Trophoblast cell (in vitro differentiated cells and primary cell): ENCODE data around the gene MRGPRE.

ENCODE experiments used
- DNase-seq, 2 donors: peaks; one replicate each; pipeline ENCODE4 v3.0.0-alpha.2; 2016
- H2AFZ ChIP-seq: 2 replicates; pipeline ENCODE4 v1.6.1; 2013; ENCODE audit warnings: low read length, moderate library complexity, mild to moderate bottlenecking; ENCODE audit not compliant: insufficient read depth, poor library complexity
- H2AK5ac ChIP-seq: 2 replicates; pipeline ENCODE4 v1.6.1; 2013; ENCODE audit warnings: mild to moderate bottlenecking, low read length
- H2BK120ac ChIP-seq: 2 replicates; pipeline ENCODE4 v1.6.1; 2013; ENCODE audit warnings: low read length, mild to moderate bottlenecking, moderate library complexity; ENCODE audit not compliant: insufficient read depth, poor library complexity
- H2BK12ac ChIP-seq: 2 replicates; pipeline ENCODE4 v1.6.1; 2013; ENCODE audit warnings: mild to moderate bottlenecking, low read length, moderate library complexity
- H2BK5ac ChIP-seq: 2 replicates; pipeline ENCODE4 v1.6.1; 2013; ENCODE audit warnings: low read length, low read depth, moderate library complexity, mild to moderate bottlenecking; ENCODE audit not compliant: poor library complexity
- H3K14ac ChIP-seq: 2 replicates; pipeline ENCODE4 v1.6.1; 2013; ENCODE audit warnings: mild to moderate bottlenecking, low read length
- H3K18ac ChIP-seq: 2 replicates; pipeline ENCODE4 v1.6.1; 2013; ENCODE audit warnings: mild to moderate bottlenecking, low read length
- H3K23ac ChIP-seq: 2 replicates; pipeline ENCODE4 v1.6.1; 2013; ENCODE audit warnings: low read length
- H3K27ac ChIP-seq: 2 replicates; pipeline ENCODE4 v1.5.1; 2013; ENCODE audit warnings: low read depth, mild to moderate bottlenecking, inconsistent platforms, low read length, moderate library complexity
- H3K27me3 ChIP-seq: 2 replicates; pipeline ENCODE4 v1.6.1; 2013; ENCODE audit warnings: inconsistent platforms, mild to moderate bottlenecking, low read length, moderate library complexity; ENCODE audit not compliant: insufficient read depth
- H3K36me3 ChIP-seq, 2 experiments: 1 replicate in 1 of 2; 2 replicates in 1 of 2; pipeline ENCODE4 v1.6.1; 2013; ENCODE audit warnings: low read length in 2 of 2, mild to moderate bottlenecking in 2 of 2, moderate library complexity in 1 of 2; ENCODE audit not compliant: insufficient read depth in 2 of 2, control insufficient read depth in 1 of 2
- H3K4ac ChIP-seq: 2 replicates; pipeline ENCODE4 v1.6.1; 2013; ENCODE audit warnings: low read depth, mild to moderate bottlenecking, low read length, moderate library complexity
- H3K4me1 ChIP-seq, 2 experiments: 1 replicate in 1 of 2; 2 replicates in 1 of 2; pipeline ENCODE4 v1.6.1; 2013; ENCODE audit warnings: low read length in 2 of 2, mild to moderate bottlenecking in 2 of 2, moderate library complexity in 1 of 2; ENCODE audit not compliant: insufficient read depth in 2 of 2, control insufficient read depth in 1 of 2
- H3K4me2 ChIP-seq: 2 replicates; pipeline ENCODE4 v1.6.1; 2013; ENCODE audit warnings: inconsistent platforms, mild to moderate bottlenecking, low read length, moderate library complexity
- H3K4me3 ChIP-seq: 2 replicates; pipeline ENCODE4 v1.5.1; 2013; ENCODE audit warnings: mild to moderate bottlenecking, low read depth, low read length, inconsistent platforms
- H3K79me1 ChIP-seq: one replicate; pipeline ENCODE4 v1.6.1; 2013; ENCODE audit warnings: low read length
- H3K79me2 ChIP-seq: 2 replicates; pipeline ENCODE4 v1.6.1; 2013; ENCODE audit warnings: low read length, mild to moderate bottlenecking; ENCODE audit not compliant: control insufficient read depth, insufficient read depth, poor library complexity
- H3K9ac ChIP-seq: 2 replicates; pipeline ENCODE4 v1.6.1; 2013; ENCODE audit warnings: mild to moderate bottlenecking, low read length
- H3K9me3 ChIP-seq: 2 replicates; pipeline ENCODE4 v1.6.1; 2013; ENCODE audit warnings: low read depth, mild to moderate bottlenecking, control low read depth, inconsistent platforms, low read length; ENCODE audit not compliant: insufficient read depth
- H4K12ac ChIP-seq: 2 replicates; pipeline ENCODE4 v1.6.1; 2013; ENCODE audit warnings: low read depth, mild to moderate bottlenecking, low read length, moderate library complexity
- H4K8ac ChIP-seq: 2 replicates; pipeline ENCODE4 v1.6.1; 2013; ENCODE audit warnings: low read depth, mild to moderate bottlenecking, low read length, moderate library complexity
- H4K91ac ChIP-seq: one replicate; pipeline ENCODE4 v1.6.1; 2013; ENCODE audit warnings: low read depth, mild to moderate bottlenecking, low read length, moderate library complexity
- WGBS: extraction: QIAGEN DNeasy Blood & Tissue Kit; methylation state at CpG from one replicate; pipeline ENCODE4 v1.1.7; 2013; ENCODE audit warnings: missing lambda C conversion rate; ENCODE audit not compliant: insufficient read length, insufficient coverage; ENCODE audit errors: extremely low coverage; 5-methylcytosine and 5-hydroxymethylcytosine counted together

Gene MRGPRE

GRCh38 chr11:3213659-3214419 is 18.4 kb downstream of the MRGPRE start:
- H2BK12ac ChIP-seq: no peak overlapping the region
- H4K91ac ChIP-seq: no peak overlapping the region
- H2BK120ac ChIP-seq: no peak overlapping the region
- no peak overlapping the region for H3K14ac ChIP-seq
- H3K36me3 ChIP-seq: no peaks in the 10 kb centered on the region
- H3K18ac ChIP-seq: no peak overlapping the region
- H3K27ac ChIP-seq: no peak overlapping the region
- no peak for DNase-seq
- H3K4me2 ChIP-seq: no peak overlapping the region
- no CpG with 5 or more reads among the region's 24 CpGs for WGBS
- no peak overlapping the region for H2AFZ ChIP-seq
- H3K4me3 ChIP-seq: no peak overlapping the region
- H3K9me3 ChIP-seq: peaks cover 3% of the 10 kb centered on the region
- no peak overlapping the region for H3K23ac ChIP-seq
- H3K4ac ChIP-seq: no peak overlapping the region
- no peaks in the 10 kb centered on the region for H3K79me2 ChIP-seq
- no peak overlapping the region for H4K12ac ChIP-seq
- H3K4me1 ChIP-seq: no peaks in the 10 kb centered on the region
- H3K9ac ChIP-seq: no peak overlapping the region
- H3K79me1 ChIP-seq: no peaks in the 10 kb centered on the region
- no peak overlapping the region for H2BK5ac ChIP-seq
- no peaks in the 10 kb centered on the region for H3K27me3 ChIP-seq
- no peak overlapping the region for H2AK5ac ChIP-seq
- H4K8ac ChIP-seq: no peak overlapping the region

GRCh38 chr11:3208272-3208671 is 23.9 kb downstream of the MRGPRE start:
- H2AK5ac ChIP-seq: no peak overlapping the region
- peaks cover 6% of the 10 kb centered on the region for H3K27me3 ChIP-seq
- H3K18ac ChIP-seq: no peak overlapping the region
- H3K27ac ChIP-seq: no peak overlapping the region
- H2BK12ac ChIP-seq: no peak overlapping the region
- no peak overlapping the region for H2BK5ac ChIP-seq
- H3K4me3 ChIP-seq: no peak overlapping the region
- H4K12ac ChIP-seq: no peak overlapping the region
- H2BK120ac ChIP-seq: no peak overlapping the region
- DNase-seq: no peak
- H2AFZ ChIP-seq: no peak overlapping the region
- H3K79me2 ChIP-seq: no peaks in the 10 kb centered on the region
- no peaks in the 10 kb centered on the region for H3K36me3 ChIP-seq
- no peak overlapping the region for H3K4ac ChIP-seq
- no peak overlapping the region for H3K14ac ChIP-seq
- no peaks in the 10 kb centered on the region for H3K79me1 ChIP-seq
- H3K23ac ChIP-seq: no peak overlapping the region
- H3K4me1 ChIP-seq: no peaks in the 10 kb centered on the region
- H3K4me2 ChIP-seq: no peak overlapping the region
- WGBS: no CpG with 5 or more reads among the region's 6 CpGs
- no peak overlapping the region for H3K9ac ChIP-seq
- no peak overlapping the region for H4K8ac ChIP-seq
- peaks cover 6% of the 10 kb centered on the region for H3K9me3 ChIP-seq
- no peak overlapping the region for H4K91ac ChIP-seq

GRCh38 chr11:3207526-3208189 is 24.6 kb downstream of the MRGPRE start:
- Histone ChIP-seq H2BK5ac (no peak overlapping the region), H2BK12ac (no peak overlapping the region), H3K4me2 (no peak overlapping the region), H3K79me2 (no peaks in the 10 kb centered on the region), H3K23ac (no peak overlapping the region), H2BK120ac (no peak overlapping the region), H4K91ac (no peak overlapping the region), H3K9ac (no peak overlapping the region), H3K27ac (no peak overlapping the region), H4K8ac (no peak overlapping the region), H2AK5ac (no peak overlapping the region), H3K14ac (no peak overlapping the region), H3K18ac (no peak overlapping the region), H3K27me3 (peaks cover 13% of the 10 kb centered on the region), H4K12ac (no peak overlapping the region), H3K79me1 (no peaks in the 10 kb centered on the region), H3K9me3 (peaks cover 6% of the 10 kb centered on the region), H2AFZ (no peak overlapping the region), H3K4me1 (no peaks in the 10 kb centered on the region), H3K4ac (no peak overlapping the region), H3K4me3 (no peak overlapping the region), H3K36me3 (no peaks in the 10 kb centered on the region)
- WGBS: no CpG with 5 or more reads among the region's 8 CpGs
- DNase-seq: no peak

GRCh38 chr11:3206922-3207204 is 25.4 kb downstream of the MRGPRE start:
- no peak overlapping the region for H4K91ac ChIP-seq
- H3K4me1 ChIP-seq: no peaks in the 10 kb centered on the region
- no peak overlapping the region for H3K4ac ChIP-seq
- peaks cover 20% of the 10 kb centered on the region for H3K27me3 ChIP-seq
- H3K79me2 ChIP-seq: no peaks in the 10 kb centered on the region
- H3K4me2 ChIP-seq: no peak overlapping the region
- H3K4me3 ChIP-seq: no peak overlapping the region
- no peak overlapping the region for H3K9ac ChIP-seq
- no peak for DNase-seq
- no peak overlapping the region for H4K12ac ChIP-seq
- no CpG with 5 or more reads among the region's 1 CpG for WGBS
- H2BK120ac ChIP-seq: no peak overlapping the region
- no peak overlapping the region for H3K18ac ChIP-seq
- H3K9me3 ChIP-seq: peaks cover 6% of the 10 kb centered on the region
- no peak overlapping the region for H3K23ac ChIP-seq
- no peak overlapping the region for H2AK5ac ChIP-seq
- H3K79me1 ChIP-seq: no peaks in the 10 kb centered on the region
- H2BK12ac ChIP-seq: no peak overlapping the region
- H3K36me3 ChIP-seq: no peaks in the 10 kb centered on the region
- H2BK5ac ChIP-seq: no peak overlapping the region
- no peak overlapping the region for H3K14ac ChIP-seq
- H3K27ac ChIP-seq: no peak overlapping the region
- no peak overlapping the region for H4K8ac ChIP-seq
- no peak overlapping the region for H2AFZ ChIP-seq
